HG02885 (cell line): ENCODE results near the gene CRYGD.
A peak's percentile ranks its signal among the peaks of the same experiment; 100 is the strongest.
"Not testable (repeated sequence)": the region's sequence is repeated elsewhere in the genome, so short reads cannot be mapped to it uniquely, and the experiment has no call there.

Experiments
- ATAC-seq: cut with Tn5 transposase; IDR thresholded peaks from one replicate; pipeline ENCODE4 v1.9.1; 2021; ENCODE audit warnings: mild to moderate bottlenecking; ENCODE audit not compliant: unreplicated experiment, poor library complexity

CRYGD gene

GRCh38 chr2:208134928-208135586 is 10.7 kb upstream of the CRYGD start:
- peak; percentile 77 for ATAC-seq

GRCh38 chr2:208130712-208131110 is 6.4 kb upstream of the CRYGD start:
- no peak for ATAC-seq

- ATAC-seq: no peak
These were observed 5.7 kb upstream of the CRYGD start, which contains the start of gene CRYGC for GRCh38 chr2:208129744-208130711. Gene CRYGC (minus strand): TSS chr2:208129828. CDS start chr2:208129792, 36 bp downstream.

DNA sequence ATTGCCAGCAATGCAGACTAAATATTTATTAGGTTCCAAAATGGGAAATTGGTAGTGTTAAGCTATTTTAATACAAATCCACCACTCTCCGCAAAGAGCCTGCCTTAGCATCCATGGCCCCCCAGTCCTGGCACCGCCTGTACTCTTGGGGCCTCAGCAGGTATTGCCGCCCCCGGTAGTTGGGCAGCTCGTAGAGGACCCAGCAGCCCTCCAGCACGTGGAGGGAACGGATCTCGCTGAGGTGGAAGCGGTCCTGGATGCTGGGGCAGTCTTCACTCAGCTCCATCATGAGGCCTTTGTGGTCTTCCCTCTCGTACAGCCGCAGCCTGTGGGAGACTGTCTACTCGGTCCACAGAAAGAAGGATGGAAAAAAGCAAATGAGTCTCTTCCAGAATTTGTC is 3.8 kb upstream of the CRYGD start:
- no peak for ATAC-seq

- ATAC-seq: no peak
These were observed 2.8 kb upstream of the CRYGD start for GRCh38 chr2:208127090-208127489.

GRCh38 chr2:208125251-208125650 is 927 bp upstream of the CRYGD start:
- no peak for ATAC-seq

GRCh38 chr2:208122248-208122647 is 2.1 kb downstream of the CRYGD start:
- ATAC-seq: no peak

DNA sequence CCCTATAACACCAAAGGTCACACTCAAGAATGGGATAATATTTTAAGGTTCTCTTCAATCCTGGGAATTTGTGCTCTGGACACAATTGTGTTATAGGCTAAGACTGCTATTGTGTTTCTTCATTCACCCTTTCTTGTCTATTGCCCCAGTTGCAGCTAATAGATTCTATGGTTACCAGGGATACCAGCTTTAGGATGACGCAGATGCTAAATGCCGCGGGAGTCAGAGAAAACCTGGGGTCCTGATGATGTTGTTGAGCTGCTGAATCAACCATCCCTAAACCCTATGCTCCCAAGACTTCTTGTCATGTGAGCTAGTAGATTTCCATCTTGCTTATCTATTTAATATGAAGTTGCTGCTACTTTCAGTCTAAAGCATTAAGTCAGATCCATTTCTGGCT is 5.4 kb downstream of the CRYGD start:
- no peak for ATAC-seq

GRCh38 chr2:208117390-208117789 is 6.9 kb downstream of the CRYGD start:
- not testable (repeated sequence) for ATAC-seq

- no peak for ATAC-seq
These were observed 11.4 kb downstream of the CRYGD start for GRCh38 chr2:208112969-208113368.

DNA sequence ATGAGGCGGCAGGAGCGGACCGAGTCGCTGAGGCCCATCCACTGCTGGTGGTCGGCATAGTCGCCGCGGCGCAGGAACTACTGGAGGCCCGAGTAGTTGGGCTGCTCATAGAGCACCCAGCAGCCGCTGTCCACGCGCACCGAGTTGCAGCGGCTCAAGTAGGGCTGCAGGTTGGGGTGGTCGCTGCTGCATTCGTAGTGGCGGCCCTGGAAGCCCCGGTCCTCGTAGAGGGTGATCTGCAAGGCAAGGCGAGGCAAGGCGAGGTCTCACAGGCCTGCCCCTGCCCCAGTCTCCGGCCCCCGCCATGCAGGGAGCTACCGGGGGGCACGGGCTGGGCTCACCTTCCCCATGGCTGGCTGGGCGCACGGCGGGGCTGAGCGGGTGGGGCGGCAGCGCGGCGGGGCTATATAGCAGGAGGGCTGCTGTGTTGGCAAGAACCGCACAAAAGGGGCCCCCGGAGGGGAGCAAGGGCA is 12.0 kb downstream of the CRYGD start:
- ATAC-seq: not testable (repeated sequence)

DNA sequence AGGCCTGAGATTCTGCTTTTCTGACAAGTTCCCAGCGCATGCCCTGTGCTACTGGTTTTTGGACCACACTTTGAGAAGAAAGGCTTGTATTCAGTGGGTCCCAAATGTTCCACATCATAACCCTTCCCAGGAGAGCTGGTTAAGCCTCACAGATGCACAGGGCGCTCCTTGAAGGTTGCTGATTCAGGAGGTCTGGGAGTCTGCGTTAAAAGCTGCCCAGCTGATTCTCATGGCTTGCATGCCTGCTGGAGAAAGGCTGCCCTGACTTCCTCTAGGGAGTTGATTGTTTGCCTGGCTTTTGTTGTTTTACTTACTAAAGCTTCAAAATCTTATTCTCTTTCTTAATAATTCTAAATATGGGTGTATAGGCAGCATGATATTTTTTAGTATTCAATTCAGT is 20.7 kb downstream of the CRYGD start:
- ATAC-seq: no peak

- ATAC-seq: no peak
These were observed 22.4 kb downstream of the CRYGD start for GRCh38 chr2:208101716-208102631.

- ATAC-seq: no peak
These were observed 24.4 kb downstream of the CRYGD start for GRCh38 chr2:208099682-208100470.

GRCh38 chr2:208098701-208099100 is 25.6 kb downstream of the CRYGD start:
- not testable (repeated sequence) for ATAC-seq

DNA sequence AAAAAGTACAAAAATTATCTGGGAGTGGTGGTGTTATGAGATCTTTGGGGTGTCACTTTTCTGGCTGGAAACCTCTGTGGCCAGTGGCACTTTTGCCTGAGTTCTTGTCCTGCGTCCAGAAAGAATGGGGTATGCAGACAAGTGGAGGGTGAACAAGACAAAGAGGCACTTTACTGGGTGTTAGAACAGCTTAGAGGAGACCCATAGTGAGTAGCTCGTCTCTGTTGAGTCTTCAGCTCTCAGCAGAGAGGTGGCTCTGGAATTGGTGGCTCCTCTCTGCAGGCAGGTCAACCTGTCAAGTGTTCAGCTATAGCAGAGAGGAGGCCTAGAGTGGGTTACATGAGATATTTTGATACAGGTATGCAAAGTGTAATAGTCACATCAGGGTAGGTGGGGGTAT is 26.1 kb downstream of the CRYGD start:
- ATAC-seq: no peak

DNA sequence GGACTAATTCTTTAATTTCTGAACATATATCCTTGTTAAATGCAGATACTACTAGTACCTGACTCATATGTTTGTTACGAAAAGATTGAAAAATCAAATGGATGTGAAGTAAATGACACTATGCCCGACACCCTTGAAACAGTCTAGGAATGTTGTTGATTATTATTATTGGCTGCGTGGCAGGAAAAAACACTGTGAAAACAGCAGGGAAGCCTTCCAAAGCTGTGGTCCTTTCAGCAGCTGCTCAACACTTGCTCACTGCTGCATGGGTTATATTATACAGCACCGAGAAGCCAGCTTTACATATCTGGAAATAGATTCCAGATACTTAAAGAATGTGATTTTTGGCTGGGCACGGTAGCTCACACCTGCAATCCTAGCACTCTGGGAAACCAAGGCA is 26.5 kb downstream of the CRYGD start:
- no peak for ATAC-seq

DNA sequence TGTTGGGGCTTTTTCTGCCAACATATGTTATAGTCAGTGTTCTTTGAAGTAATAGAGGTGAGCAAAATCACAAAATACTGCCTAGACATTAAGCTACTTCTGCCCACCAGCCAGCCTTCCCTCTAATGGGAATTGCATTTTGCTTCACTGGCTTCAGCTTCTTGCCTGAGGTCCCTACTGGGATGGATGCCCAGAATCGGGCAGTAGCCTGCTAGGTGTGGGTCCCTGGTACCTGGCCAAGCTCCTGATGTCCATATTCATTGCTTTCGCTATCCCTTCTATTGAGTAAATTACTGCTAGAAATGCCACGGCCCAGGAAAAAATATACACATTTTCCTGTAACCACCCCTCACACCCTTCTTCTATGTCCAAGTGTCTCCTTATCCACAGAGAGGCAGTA is 27.0 kb downstream of the CRYGD start:
- no peak for ATAC-seq

GRCh38 chr2:208096080-208096479 is 28.2 kb downstream of the CRYGD start:
- no peak for ATAC-seq
